HepG2 (cell line): ENCODE data around the gene SP3. TPM values are rescaled to one million over a fixed set of nuclear protein-coding genes. Genes with fewer than 3 reads are reported as not detected.
A peak's percentile ranks its signal among the peaks of the same experiment; 100 is the strongest.

Experiments used
- BCL6 ChIP-seq: IDR thresholded peaks from 2 replicates; pipeline ENCODE4 v1.6.1; 2016; ENCODE audit warnings: missing genetic modification reagents, missing compliant biosample characterization
- GABPB1 ChIP-seq: IDR thresholded peaks from 2 replicates; pipeline ENCODE4 v1.6.1; 2016; ENCODE audit warnings: mild to moderate bottlenecking, missing genetic modification reagents, moderate library complexity, missing compliant biosample characterization
- HOXA9 ChIP-seq: sonication (generic); formaldehyde crosslinking; IDR thresholded peaks from 2 replicates; pipeline ENCODE4 v1.8.1; 2022; ENCODE audit warnings: missing genetic modification reagents, mild to moderate bottlenecking, moderate library complexity, borderline replicate concordance
- ISX ChIP-seq: sonication (generic); formaldehyde crosslinking; conservative IDR thresholded peaks from 2 replicates; pipeline ENCODE4 v1.5.0; 2020; ENCODE audit warnings: missing genetic modification reagents
- MAF1 ChIP-seq: sonication (generic); formaldehyde crosslinking; IDR thresholded peaks from 2 replicates; pipeline ENCODE4 v1.5.0; 2020; ENCODE audit warnings: missing genetic modification reagents, borderline replicate concordance
- NBN ChIP-seq: fragments of 450-650 bp; conservative IDR thresholded peaks from 2 replicates; pipeline ENCODE4 v1.6.1; 2017
- PHB2 ChIP-seq: fragments of 450-650 bp; IDR thresholded peaks from 2 replicates; pipeline ENCODE4 v1.6.1; 2018; ENCODE audit not compliant: partially characterized antibody
- PLRG1 ChIP-seq: fragments of 450-650 bp; conservative IDR thresholded peaks from 2 replicates; pipeline ENCODE4 v1.6.1; 2016
- SIN3A ChIP-seq: IDR thresholded peaks from 2 replicates; pipeline ENCODE4 v1.6.1; 2011; ENCODE audit warnings: low read depth, mild to moderate bottlenecking, control low read depth, low read length, borderline replicate concordance
- SNAI1 ChIP-seq: sonication (generic); formaldehyde crosslinking; IDR thresholded peaks from 2 replicates; pipeline ENCODE4 v1.5.0; 2020; ENCODE audit warnings: mild to moderate bottlenecking, missing genetic modification reagents, borderline replicate concordance
- TCF7L2 ChIP-seq: IDR thresholded peaks from 2 replicates; pipeline ENCODE4 v1.6.1; 2011; ENCODE audit warnings: mild to moderate bottlenecking, low read depth, low read length, moderate library complexity
- U2AF1 ChIP-seq: fragments of 200-400 bp; formaldehyde crosslinking; optimal IDR thresholded peaks from 2 replicates; pipeline ENCODE3; 2017; ENCODE audit warnings: mild to moderate bottlenecking, low read depth, low read length
- YY1 ChIP-seq: IDR thresholded peaks from 2 replicates; pipeline ENCODE4 v1.6.1; 2011; ENCODE audit warnings: low read length, low read depth, moderate library complexity, mild to moderate bottlenecking; ENCODE audit not compliant: insufficient read depth, insufficient replicate concordance
- ZC3H4 ChIP-seq: sonication (generic); formaldehyde crosslinking; IDR thresholded peaks from 2 replicates; pipeline ENCODE4 v1.4.0; 2020; ENCODE audit warnings: missing genetic modification reagents, borderline replicate concordance
- ZFY ChIP-seq: sonication (generic); formaldehyde crosslinking; IDR thresholded peaks from 2 replicates; pipeline ENCODE4 v1.4.0; 2020; ENCODE audit warnings: missing genetic modification reagents
- ZNF256 ChIP-seq: sonication (generic); formaldehyde crosslinking; conservative IDR thresholded peaks from 2 replicates; pipeline ENCODE4 v1.4.0; 2020; ENCODE audit warnings: missing genetic modification reagents
- ZNF264 ChIP-seq: sonication (generic); formaldehyde crosslinking; IDR thresholded peaks from 2 replicates; pipeline ENCODE4 v1.4.0; 2020; ENCODE audit warnings: missing genetic modification reagents
- ZNF281 ChIP-seq: sonication (generic); formaldehyde crosslinking; IDR thresholded peaks from 2 replicates; pipeline ENCODE4 v1.4.0; 2020; ENCODE audit warnings: missing genetic modification reagents, borderline replicate concordance
- ZNF616 ChIP-seq: sonication (generic); formaldehyde crosslinking; IDR thresholded peaks from 2 replicates; pipeline ENCODE4 v1.5.0; 2020; ENCODE audit warnings: low read depth, mild to moderate bottlenecking, missing genetic modification reagents
- ZNF646 ChIP-seq: sonication (generic); formaldehyde crosslinking; IDR thresholded peaks from 2 replicates; pipeline ENCODE4 v1.9.0; 2021; ENCODE audit warnings: mild to moderate bottlenecking, missing genetic modification reagents
- polyA plus RNA-seq, 8 experiments: library from polyadenylated mRNA; depleted of rRNA in 3 of 8; stranded (reverse) in 7 of 8; unstranded in 1 of 8; fragments of >200 nt; fragmentation: Illumina TruSeq in 4 of 8; extraction: Trizol in 4 of 8; gene quantifications; 2 replicates each; pipeline versions ENCODE4 v1.2.1 to v1.2.3, GENCODE V29; 2011 to 2016; ENCODE audit warnings: low read depth in 4 of 8, missing spikeins in 1 of 8, mixed read lengths in 1 of 8; ENCODE audit not compliant: insufficient read depth in 1 of 8
- total RNA-seq, 5 experiments: library from RNA; depleted of rRNA; stranded (reverse); fragments of >200 nt; fragmentation: Illumina TruSeq; extraction: Trizol; gene quantifications; 2 replicates each; pipeline ENCODE4 v1.2.3, GENCODE V29; 2016; ENCODE audit warnings: low read depth in 1 of 5
- TF ChIP-seq, protein P1 (sequence below): sonication (generic); formaldehyde crosslinking; conservative IDR thresholded peaks from 2 replicates; pipeline ENCODE4 v1.4.0; 2020; ENCODE audit warnings: missing genetic modification reagents

SP3 gene
- total and polyA plus RNA-seq, 2 of the 13 experiments (the other 11 are each of a cell fraction or from before 2014, with no cell fraction given): 57.3 to 132 TPM

DNA sequence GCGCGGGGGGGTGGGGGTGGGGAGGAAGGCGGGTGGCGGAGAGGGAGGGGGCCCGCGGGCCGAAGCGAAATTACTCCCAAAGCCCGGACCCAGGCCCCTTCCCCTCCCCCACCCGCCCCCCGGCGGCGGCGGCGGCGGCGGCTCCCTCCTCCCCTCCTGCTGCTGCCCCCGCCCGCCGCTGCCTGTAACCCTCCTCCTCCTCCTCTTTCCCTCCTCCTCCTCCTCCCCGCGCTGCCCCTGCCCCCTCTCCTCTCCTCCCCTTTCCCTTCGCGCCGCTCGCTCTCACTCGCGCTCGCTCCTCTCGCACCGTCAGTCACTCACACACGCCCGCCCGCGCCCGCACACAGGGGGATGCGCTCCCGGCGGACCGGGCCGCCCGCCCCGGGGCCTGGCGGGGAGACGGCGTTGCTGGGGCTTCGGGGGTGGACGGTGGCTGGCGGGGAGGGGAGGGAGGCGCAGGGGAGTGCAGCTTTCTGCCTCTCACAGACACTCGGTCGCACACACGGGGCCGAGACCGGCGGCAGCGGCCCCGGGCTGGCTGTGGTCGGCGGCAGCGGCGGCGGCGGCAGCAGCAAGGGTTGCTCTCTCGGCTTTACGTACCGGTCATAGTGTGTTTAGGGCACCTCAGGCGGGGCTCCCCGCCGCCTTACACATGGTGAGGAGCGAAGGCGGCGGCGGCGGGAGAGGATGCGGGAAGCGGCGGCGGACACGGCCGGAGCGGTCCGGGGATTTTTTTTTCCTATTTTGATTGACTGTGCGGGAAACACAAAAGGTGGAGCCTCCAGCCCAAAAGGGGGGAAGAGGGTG lies 405 bp downstream of the SP3 start (continued):
- no peak for TF ChIP-seq YY1
- TF ChIP-seq ISX (CRISPR knock-in tag): no peak
- no peak for TF ChIP-seq ZNF264 (CRISPR knock-in tag)
- TF ChIP-seq U2AF1: no peak
- no peak; the same call in 1 of the 2 replicates for TF ChIP-seq ZNF256 (CRISPR knock-in tag)
- no peak for TF ChIP-seq PLRG1
- TF ChIP-seq PHB2: no peak
- no peak for TF ChIP-seq ZNF616 (CRISPR knock-in tag)
- no peak; the same call in 1 of the 2 replicates for TF ChIP-seq SNAI1 (CRISPR knock-in tag)
- TF ChIP-seq SIN3A: no peak
- no peak for TF ChIP-seq GABPB1 (CRISPR knock-in tag)
- TF ChIP-seq HOXA9 (CRISPR knock-in tag): peak; percentile 85
- TF ChIP-seq, protein P1, sequence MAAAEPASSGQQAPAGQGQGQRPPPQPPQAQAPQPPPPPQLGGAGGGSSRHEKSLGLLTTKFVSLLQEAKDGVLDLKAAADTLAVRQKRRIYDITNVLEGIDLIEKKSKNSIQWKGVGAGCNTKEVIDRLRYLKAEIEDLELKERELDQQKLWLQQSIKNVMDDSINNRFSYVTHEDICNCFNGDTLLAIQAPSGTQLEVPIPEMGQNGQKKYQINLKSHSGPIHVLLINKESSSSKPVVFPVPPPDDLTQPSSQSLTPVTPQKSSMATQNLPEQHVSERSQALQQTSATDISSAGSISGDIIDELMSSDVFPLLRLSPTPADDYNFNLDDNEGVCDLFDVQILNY (CRISPR knock-in tag): 0 out of 2 replicates have a peak, but pooled peaks have one; percentile 49
- no peak for TF ChIP-seq NBN
- no peak for TF ChIP-seq MAF1
- no peak for TF ChIP-seq ZNF646 (CRISPR knock-in tag)
- TF ChIP-seq BCL6 (CRISPR knock-in tag): no peak
- TF ChIP-seq TCF7L2: no peak
- peak; percentile 91; the same call in 1 of the 2 replicates for TF ChIP-seq ZC3H4 (CRISPR knock-in tag)
- peak; percentile 70 for TF ChIP-seq ZNF281
- TF ChIP-seq ZFY (CRISPR knock-in tag): no peak
